Fibroblast of skin of left biceps (primary cell): ENCODE measurements around the gene KMT2D.

Experiments used
- DNase-seq, 2 experiments: peaks; one replicate each; pipeline ENCODE4 v3.0.0-alpha.2; 2013; ENCODE audit warnings: low read depth in 2 of 2

Gene KMT2D

DNA sequence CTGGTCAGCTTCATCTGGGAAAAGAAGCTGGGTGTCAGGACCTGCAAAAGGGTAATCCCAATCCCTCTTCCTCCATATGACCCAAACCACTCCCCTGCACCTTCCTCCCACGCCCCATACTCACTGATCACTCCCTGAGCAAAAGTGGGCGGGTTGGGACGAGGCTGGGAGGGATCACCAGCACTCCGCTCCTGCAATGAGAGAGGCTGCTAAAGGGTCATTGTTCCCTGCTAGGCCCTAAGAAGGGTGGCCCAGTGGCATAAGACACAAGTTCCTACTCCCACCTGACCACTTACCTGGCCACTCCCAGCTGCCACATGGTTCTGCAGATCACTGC, 26.3 kb downstream of the KMT2D start:
- DNase-seq = no peak

GRCh38 chr12:49033611-49034285, 26.8 kb downstream of the KMT2D start:
- no peak for DNase-seq

DNA sequence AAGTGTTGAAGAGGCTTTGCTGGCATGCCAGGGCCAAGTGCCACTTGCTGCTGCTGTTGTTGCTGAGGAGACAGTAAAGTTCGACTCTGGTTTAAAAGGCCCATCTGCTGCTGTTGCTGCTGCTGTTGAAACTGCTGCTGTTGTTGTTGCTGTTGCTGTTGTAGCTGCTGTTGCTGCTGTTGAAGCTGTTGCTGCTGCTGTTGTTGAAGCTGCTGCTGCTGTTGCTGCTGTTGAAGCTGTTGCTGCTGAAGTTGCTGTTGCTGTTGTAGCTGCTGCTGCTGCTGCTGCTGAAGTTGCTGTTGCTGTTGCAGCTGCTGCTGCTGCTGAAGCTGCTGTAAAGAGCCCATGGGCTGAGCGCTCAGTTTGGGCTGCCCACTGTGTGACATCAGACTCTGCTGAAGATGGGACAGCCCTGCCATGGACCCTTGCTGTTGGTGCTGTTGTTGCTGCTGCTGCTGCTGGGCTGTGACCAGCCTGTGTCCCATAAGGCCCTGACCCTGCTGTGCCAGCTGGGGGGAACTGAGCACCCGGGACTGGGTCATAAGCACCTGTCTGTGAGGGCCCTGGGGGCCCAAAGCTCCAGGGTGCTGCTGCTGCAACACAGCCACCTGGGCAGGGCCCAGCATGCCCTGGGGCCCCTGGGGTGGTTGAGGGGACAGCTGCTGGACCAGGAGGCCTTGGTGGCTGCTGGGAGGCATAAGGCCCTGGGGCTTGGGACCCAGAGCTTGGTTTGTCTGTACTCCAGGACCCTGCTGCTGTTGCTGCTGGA, 27.7 kb downstream of the KMT2D start:
- no peak for DNase-seq

DNA sequence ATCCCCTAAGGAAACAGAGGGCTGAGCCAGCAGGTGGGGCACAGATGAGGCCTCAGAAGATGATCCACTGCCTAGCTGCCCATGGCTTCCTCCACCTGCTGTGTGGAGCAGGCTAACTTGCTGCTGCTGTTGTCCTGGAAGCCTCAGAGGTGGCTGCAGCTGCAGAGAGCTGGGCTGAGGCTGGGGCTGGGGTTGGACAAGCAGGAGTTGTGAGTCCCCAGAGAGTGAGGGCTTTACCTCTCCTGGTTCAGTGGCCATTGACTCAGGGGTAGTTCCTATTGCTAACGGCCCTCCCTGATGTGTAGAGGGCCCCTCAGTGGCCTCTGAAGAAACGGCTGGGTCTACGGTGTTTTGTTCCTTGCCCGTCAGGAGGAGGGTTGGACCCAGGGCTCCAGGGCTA, 28.3 kb downstream of the KMT2D start:
- no peak for DNase-seq

DNA sequence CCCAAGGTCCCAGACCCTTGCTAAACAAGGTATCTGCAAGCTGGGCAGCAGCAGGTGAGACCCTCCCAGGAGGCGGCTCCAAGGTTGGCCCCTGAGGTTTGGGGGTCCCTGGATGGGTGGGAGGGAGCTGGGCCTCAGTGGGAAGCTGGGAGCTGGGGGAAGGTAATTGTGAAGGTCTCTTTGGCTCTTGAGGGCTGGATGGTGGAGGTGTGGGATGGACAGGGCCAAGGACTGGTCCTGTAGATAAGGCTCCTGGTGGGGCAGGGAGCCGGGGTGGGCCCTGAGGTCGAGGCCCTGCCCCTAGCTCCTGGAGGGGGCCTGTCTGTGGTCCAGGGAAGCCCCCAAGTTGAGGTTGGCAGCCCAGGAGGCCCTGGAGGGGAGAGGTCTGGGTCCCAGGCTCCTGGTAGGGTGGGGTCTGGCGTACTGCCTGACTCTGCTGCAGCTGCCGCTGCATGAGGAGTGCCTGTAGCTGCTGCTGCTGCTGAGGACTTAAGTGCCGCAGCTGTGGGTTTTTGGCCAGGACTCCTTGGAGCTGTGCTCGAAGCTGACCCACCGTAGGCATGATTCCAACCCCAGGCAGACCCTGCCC, 28.9 kb downstream of the KMT2D start:
- no peak for DNase-seq

DNA sequence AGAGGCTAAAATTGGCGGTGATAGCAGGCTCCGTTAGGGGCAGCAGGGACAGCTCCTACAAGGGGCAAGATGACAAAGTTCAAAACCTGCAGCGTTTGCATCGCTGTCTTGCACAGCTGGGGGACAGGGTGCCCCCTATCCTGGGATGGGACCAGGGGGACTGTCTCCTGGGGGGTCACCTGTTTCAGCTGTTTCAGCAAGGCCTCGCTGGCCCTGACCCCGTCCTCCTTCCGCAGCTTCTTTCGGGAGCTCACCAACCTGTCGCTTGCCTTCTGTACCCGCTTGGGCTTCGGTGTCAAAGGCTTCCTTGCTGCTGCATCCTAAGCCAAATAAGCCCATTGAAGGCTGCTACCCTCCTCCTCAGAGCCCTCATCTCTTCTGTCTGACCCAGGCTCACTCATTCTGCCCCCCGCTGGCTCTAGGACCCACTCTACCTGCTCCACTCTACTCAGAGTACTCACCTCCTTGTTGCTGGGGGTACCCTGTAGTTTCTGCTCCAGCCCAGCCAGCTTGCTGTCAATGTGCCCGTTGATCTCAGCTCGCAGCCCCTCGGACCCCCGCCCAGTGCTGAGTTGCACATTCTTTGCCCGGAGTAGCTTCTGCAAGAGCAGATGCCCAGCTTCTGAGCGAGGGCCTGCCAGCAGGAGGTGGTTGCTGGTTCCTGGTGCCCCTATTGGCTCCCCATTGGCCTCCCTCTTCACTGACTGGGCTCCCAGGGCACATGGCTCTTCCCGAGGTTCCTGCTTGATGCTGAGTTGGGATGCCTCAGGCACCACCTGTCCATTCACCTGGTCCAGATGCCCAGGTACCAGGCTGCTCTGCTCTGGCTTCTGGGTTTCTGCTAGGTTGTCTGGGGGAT, 29.7 kb downstream of the KMT2D start:
- no peak for DNase-seq

DNA sequence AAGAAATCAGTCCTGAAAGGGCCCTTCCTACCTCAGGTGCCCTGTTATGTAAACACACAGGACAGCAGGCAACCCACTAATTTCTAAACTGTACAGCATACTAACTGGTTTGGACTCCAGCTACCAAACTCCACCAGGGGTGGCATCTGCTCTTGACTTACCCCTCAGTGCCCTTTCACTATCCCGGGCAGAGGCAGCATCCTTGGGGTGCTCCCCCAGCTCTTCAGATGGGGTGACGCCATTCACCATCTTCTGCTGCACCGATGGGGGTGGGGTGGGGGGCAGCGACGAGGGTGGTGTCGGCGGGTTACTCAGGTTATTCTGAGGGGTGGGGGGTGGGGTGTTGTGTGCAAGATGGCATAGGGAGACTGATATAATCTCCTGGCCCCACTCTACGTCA, 30.5 kb downstream of the KMT2D start:
- DNase-seq = no peak

- DNase-seq = no peak
Observed at GRCh38 chr12:49028666-49029275, 31.8 kb downstream of the KMT2D start.

DNA sequence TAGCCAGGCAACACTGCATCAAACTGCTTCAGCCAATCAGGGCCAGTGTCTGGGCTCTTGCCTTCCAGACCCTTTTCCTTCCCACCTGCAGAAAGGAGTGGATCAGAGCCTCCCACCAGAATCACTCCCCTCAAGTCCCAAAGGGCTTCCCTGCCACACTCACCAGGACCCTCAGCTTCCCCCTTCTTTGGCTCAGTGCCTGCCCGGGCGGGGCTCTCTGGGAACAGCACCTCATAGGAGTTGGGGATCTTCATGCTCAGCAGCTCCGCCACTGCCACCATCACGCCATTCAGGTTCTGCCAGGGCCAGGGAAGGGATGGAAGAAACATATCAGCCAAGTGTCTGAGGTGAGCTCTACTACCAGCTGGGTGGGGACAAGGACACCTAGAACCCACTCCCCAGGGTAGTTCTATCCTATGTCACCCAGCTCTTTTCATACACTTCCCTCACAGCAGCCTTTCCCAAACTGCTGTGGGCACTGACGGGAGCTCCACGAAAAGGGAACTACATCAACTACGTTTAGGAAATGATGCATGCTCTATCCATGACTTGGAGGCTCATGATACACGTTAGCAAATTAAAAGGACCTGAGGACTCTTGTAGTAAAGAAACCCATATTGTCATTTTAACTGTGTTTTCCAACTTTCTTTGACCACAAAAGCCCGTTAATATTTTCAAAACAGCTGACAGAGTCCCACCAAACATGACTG, 32.6 kb downstream of the KMT2D start:
- DNase-seq = no peak

DNA sequence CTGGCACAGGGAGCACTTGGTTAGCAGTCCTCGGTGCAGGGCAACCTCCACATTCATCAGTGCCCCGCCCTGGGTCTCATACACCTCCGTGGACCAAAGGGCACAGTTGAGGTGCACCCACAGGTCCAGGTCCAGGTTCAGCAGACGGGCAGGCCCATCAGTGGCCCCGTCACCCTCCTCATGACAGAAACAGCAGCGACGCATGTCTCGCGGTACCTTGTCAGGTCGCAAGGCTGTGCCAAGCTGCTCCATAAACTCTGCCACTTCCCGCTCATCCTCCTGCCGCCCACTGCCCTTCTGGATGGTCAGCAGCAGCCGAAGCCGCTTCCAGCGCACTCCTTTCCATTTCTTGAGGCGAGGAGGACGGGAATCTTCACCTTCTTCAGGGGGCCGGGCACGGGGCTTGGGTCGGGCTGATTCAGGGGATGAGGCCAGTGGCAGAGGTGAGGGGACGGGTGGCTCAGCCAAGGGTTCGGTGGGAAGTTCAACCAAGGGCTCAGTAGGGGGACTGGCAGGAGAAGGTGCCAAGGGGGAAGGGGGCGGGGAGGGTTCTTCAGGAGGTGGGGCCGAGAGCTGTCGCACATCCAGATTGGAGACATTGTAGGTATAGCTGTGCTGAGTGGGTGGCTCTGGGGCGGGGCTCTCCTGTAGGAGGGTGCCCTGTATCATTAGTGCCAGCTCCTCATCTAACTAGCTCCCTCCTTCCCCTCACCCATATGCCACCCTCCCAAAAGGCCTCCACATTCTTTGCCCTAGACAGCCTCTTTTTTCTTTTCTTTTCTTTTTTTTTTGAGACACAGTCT, 33.7 kb downstream of the KMT2D start:
- DNase-seq = no peak

- DNase-seq = no peak
Observed at GRCh38 chr12:49026101-49026500, 34.5 kb downstream of the KMT2D start.

- no peak for DNase-seq
Observed at GRCh38 chr12:49025463-49025862, 35.1 kb downstream of the KMT2D start.

- no peak for DNase-seq
Observed at GRCh38 chr12:49024543-49024942, 36.1 kb downstream of the KMT2D start.

- DNase-seq = no peak
Observed at GRCh38 chr12:49023812-49024211, 36.8 kb downstream of the KMT2D start.

GRCh38 chr12:49022558-49023178, 37.9 kb downstream of the KMT2D start:
- DNase-seq = no peak

- no peak for DNase-seq
Observed at GRCh38 chr12:49021292-49021915, 39.2 kb downstream of the KMT2D start.

DNA sequence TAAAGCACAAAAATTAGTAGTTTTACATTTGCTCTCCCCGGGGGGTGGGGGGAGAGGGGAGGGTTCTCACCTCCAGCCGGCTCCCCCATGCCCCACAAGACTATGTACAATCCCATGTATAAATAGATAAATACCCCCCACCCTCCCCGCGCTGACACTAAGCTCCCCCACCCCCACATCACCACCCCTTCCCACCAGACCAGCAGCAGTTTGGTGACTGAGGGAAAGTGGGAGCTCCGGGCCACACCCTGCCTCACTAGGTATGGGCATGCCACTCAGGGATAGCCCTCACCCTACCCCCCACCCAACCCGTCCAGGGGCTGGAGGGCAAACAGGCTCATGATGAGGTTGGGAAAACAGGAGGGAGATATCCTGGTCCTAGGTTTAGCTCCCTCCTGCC, 40.2 kb downstream of the KMT2D start:
- no peak for DNase-seq

GRCh38 chr12:49019443-49020324, 40.9 kb downstream of the KMT2D start:
- peak in 1 of 2 experiments; percentile 6 for DNase-seq

- no peak for DNase-seq
Observed at GRCh38 chr12:49019120-49019430, 41.5 kb downstream of the KMT2D start.
